ENCODE results near the gene ACMSD.

GRCh38 chr2:134934150-134934549 lies 95.7 kb downstream of the ACMSD start:
- TF ChIP-seq YY1 (IDR thresholded peaks at IDR 0.05; ENCODE audit: low read depth), result no peak
- no peak for TF ChIP-seq USF2 (IDR thresholded peaks at IDR 0.05; ENCODE audit: borderline replicate concordance, low read depth, low read length)
- TF ChIP-seq CTCF (IDR thresholded peaks at IDR 0.05), result no peak
- no peak for TF ChIP-seq EP300 (IDR thresholded peaks at IDR 0.05; ENCODE audit: borderline replicate concordance in 1 of 2, low read depth in 1 of 2, low read length in 1 of 2)
